ENCODE data around the gene DACH1.
"Not testable (repeated sequence)": the region's sequence is repeated elsewhere in the genome, so short reads cannot be mapped to it uniquely, and the experiment has no call there.

The DACH1 gene

GRCh38 chr13:71864986-71865873 lies 1.8 kb downstream of the DACH1 start:
- peak; percentile 17 for DNase-seq

- peak; percentile 23 for DNase-seq
Observed at GRCh38 chr13:71864094-71864985, 2.7 kb downstream of the DACH1 start.

GRCh38 chr13:71863254-71863865 lies 3.6 kb downstream of the DACH1 start:
- DNase-seq, result no peak

- DNase-seq, result no peak
Observed at GRCh38 chr13:71862459-71862943, 4.5 kb downstream of the DACH1 start.

- DNase-seq, result no peak
Observed at GRCh38 chr13:71861769-71862458, 5.1 kb downstream of the DACH1 start.

- no peak for DNase-seq
Observed at GRCh38 chr13:71860547-71861138, 6.4 kb downstream of the DACH1 start.

GRCh38 chr13:71858647-71859046 lies 8.4 kb downstream of the DACH1 start:
- no peak for DNase-seq

- no peak for DNase-seq
Observed at GRCh38 chr13:71856548-71857043, 10.4 kb downstream of the DACH1 start.

- no peak for DNase-seq
Observed at GRCh38 chr13:71854401-71854800, 12.6 kb downstream of the DACH1 start.

- no peak for DNase-seq
Observed at GRCh38 chr13:71853725-71854124, 13.3 kb downstream of the DACH1 start.

GRCh38 chr13:71852736-71853135 lies 14.3 kb downstream of the DACH1 start:
- DNase-seq, result no peak

GRCh38 chr13:71851498-71852409 lies 15.2 kb downstream of the DACH1 start:
- no peak for DNase-seq

GRCh38 chr13:71842003-71842402 lies 25.0 kb downstream of the DACH1 start:
- DNase-seq, result no peak

GRCh38 chr13:71838842-71839241 lies 28.2 kb downstream of the DACH1 start:
- no peak for DNase-seq

- not testable (repeated sequence) for DNase-seq
Observed at GRCh38 chr13:71837582-71837981, 29.4 kb downstream of the DACH1 start.

- no peak for DNase-seq
Observed at GRCh38 chr13:71831716-71832115, 35.3 kb downstream of the DACH1 start.

GRCh38 chr13:71830736-71831135 lies 36.3 kb downstream of the DACH1 start:
- no peak for DNase-seq

- DNase-seq, result no peak
Observed at GRCh38 chr13:71830323-71830722, 36.7 kb downstream of the DACH1 start.

GRCh38 chr13:71829547-71829946 lies 37.5 kb downstream of the DACH1 start:
- DNase-seq, result no peak

GRCh38 chr13:71828564-71828963 lies 38.4 kb downstream of the DACH1 start:
- no peak for DNase-seq

- DNase-seq, result no peak
Observed at GRCh38 chr13:71828117-71828516, 38.9 kb downstream of the DACH1 start.

All from CD4-positive, alpha-beta T cell treated with Interleukin-15 for 1 hour (primary cell).